Mucosa of descending colon (tissue), 3 donors: ENCODE results near the gene SLC38A10. TPM values are rescaled to one million over a fixed set of nuclear protein-coding genes. Genes with fewer than 3 reads are reported as not detected.
A peak's percentile ranks its signal among the peaks of the same experiment; 100 is the strongest.

Source experiments
- ATAC-seq: fragments of 200-7000 bp; cut with Tn5 transposase; one replicate; pipeline ENCODE4 v1.9.1; 2020; ENCODE audit warnings: mild to moderate bottlenecking, moderate library complexity
- DNase-seq, 3 donors: peaks; one replicate each; pipeline ENCODE4 v3.0.0-alpha.2; 2020
- H3K36me3 ChIP-seq: fragments of 200-600 bp; one replicate; pipeline ENCODE4 v1.8.0; 2021; ENCODE audit warnings: low read depth, mild to moderate bottlenecking
- H3K4me1 ChIP-seq: fragments of 200-600 bp; one replicate; pipeline ENCODE4 v1.8.0; 2021; ENCODE audit warnings: low read depth, mild to moderate bottlenecking
- H3K4me3 ChIP-seq: fragments of 200-600 bp; one replicate; pipeline ENCODE4 v1.8.0; 2021; ENCODE audit warnings: mild to moderate bottlenecking
- H3K9me3 ChIP-seq: fragments of 200-600 bp; one replicate; pipeline ENCODE4 v1.8.0; 2021; ENCODE audit warnings: mild to moderate bottlenecking
- intact Hi-C, 2 donors: fragments of 100-400 bp; cut with DNase I in 1 of 2; cut with micrococcal nuclease in 1 of 2; formaldehyde crosslinking; loops; one replicate each; pipeline versions ENCODE4 v1.11.0 to v1.11.1; 2022; cut with DNase I, micrococcal nuclease
- total RNA-seq, 3 donors: library from RNA; stranded (reverse); fragmentation: NEBNext Ultra II Directional in 2 of 3; extraction: Animal tissue kit (Norgen Biotek cat#: 25700) in 2 of 3; gene quantifications; one replicate each; pipeline versions ENCODE4 v1.2.1 to v1.2.4, GENCODE V29; 2021 to 2023
- TF ChIP-seq, protein P1 (sequence below): fragments of 200-600 bp; IDR thresholded peaks from one replicate; pipeline ENCODE4 v1.8.0; 2022; ENCODE audit warnings: antibody characterized with exemption, mild to moderate bottlenecking
- donor health status: DM: no; HTN: no; CAD: no; lungs with moderate emphysema.
- donor health status: DM: no; HTN: no; CAD: no.
- donor health status: DM: no; HTN: yes; CAD: no.

The SLC38A10 gene
- total RNA-seq, 3 donors from 2014 or later = 77.0 to 95.3 (median 94.0) TPM

DNA sequence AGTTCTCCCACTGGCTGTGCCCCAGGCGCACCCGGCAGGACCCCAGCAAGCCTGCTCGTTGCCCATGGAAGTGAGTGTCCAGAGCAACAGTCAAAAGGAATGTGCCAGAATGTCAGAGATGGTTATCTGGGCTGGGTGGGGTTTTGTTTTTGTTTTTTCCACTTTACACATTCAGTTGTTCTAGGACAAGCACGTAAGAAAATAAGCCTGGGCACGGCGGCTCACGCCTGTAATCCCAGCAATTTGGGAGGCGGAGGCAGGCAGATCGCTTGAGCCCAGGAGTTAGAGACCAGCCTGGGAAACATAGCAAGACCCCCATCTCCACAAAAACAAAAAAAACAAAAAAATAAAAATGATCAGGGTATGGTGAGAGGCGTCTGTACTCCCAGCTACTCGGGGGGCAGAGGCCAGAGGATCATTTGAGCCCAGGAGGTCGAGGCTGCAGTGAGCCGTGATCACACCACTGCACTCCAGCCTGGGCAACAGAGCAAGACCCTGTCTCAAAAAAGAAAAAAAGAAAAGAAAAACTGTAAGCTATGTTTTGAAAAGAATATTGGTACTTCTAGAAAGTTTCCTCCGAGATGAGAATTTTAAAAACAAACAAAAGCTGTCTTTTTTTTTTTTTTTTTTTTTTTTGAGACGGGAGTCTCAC lies 47.6 kb downstream of the SLC38A10 start:
- H3K4me3 ChIP-seq = no peak overlapping the region
- TF ChIP-seq, protein P1, sequence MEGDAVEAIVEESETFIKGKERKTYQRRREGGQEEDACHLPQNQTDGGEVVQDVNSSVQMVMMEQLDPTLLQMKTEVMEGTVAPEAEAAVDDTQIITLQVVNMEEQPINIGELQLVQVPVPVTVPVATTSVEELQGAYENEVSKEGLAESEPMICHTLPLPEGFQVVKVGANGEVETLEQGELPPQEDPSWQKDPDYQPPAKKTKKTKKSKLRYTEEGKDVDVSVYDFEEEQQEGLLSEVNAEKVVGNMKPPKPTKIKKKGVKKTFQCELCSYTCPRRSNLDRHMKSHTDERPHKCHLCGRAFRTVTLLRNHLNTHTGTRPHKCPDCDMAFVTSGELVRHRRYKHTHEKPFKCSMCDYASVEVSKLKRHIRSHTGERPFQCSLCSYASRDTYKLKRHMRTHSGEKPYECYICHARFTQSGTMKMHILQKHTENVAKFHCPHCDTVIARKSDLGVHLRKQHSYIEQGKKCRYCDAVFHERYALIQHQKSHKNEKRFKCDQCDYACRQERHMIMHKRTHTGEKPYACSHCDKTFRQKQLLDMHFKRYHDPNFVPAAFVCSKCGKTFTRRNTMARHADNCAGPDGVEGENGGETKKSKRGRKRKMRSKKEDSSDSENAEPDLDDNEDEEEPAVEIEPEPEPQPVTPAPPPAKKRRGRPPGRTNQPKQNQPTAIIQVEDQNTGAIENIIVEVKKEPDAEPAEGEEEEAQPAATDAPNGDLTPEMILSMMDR = no peak
- H3K36me3 ChIP-seq = no peaks in the 10 kb centered on the region
- ATAC-seq (no peak), DNase-seq (no peak)
- H3K9me3 ChIP-seq = no peaks in the 10 kb centered on the region
- H3K4me1 ChIP-seq = peaks cover 25% of the 10 kb centered on the region
- intact Hi-C loops = no loop called here

DNA sequence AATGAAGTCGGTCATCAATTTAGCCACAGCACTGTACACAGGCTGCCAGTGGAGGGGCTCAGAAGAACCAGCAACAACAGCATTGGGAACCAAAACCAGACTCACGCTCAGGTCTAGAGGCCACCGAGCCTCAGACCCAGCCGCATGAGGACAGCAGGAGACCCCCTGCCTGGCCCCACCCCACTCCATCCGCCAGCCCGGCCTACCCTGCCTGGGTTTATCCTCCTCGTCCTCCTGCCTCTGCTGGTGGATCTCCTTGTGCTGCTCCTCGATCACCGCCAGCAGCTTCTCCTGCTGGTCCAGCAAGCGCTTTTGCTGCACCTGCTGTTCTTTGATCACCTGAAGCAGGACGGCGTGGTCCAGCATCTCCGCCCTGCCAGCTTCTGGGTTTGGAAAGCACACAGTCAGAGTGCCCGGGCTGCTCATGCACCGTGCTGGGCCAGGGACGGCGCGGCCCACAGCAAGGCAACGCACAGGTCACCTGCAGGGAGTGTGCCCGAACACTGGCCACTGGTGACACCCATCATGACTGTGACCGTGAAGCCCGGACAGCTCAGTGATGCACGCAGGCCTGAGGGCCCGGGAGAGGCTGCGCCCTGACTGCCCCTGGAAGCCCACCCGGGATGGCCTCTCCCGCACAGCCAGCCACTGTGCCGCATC lies 48.3 kb downstream of the SLC38A10 start:
- TF ChIP-seq, protein P1 = no peak
- Histone ChIP-seq H3K4me1 (peaks cover 18% of the 10 kb centered on the region), H3K9me3 (no peaks in the 10 kb centered on the region), H3K36me3 (no peaks in the 10 kb centered on the region), H3K4me3 (no peak overlapping the region)
- intact Hi-C loops = no loop called here
- no peak for ATAC-seq
- peak in 1 of 3 donors; percentile 45 for DNase-seq

- peak in 1 of 3 donors; percentile 41 for DNase-seq
- intact Hi-C loops = no loop called here
- TF ChIP-seq, protein P1 = no peak
- H3K4me1 ChIP-seq = peaks cover 16% of the 10 kb centered on the region
- H3K36me3 ChIP-seq = no peaks in the 10 kb centered on the region
- no peaks in the 10 kb centered on the region for H3K9me3 ChIP-seq
- H3K4me3 ChIP-seq = no peak overlapping the region
- no peak for ATAC-seq
Measured at GRCh38 chr17:81246343-81246670, 48.8 kb downstream of the SLC38A10 start.

GRCh38 chr17:81245665-81246342 lies 49.3 kb downstream of the SLC38A10 start:
- intact Hi-C loops = no loop called here
- H3K9me3 ChIP-seq = no peaks in the 10 kb centered on the region
- ATAC-seq (no peak), DNase-seq (peak in 1 of 3 donors; percentile 52)
- H3K4me3 ChIP-seq = no peak overlapping the region
- H3K4me1 ChIP-seq = peaks cover 11% of the 10 kb centered on the region
- TF ChIP-seq, protein P1 = no peak
- no peaks in the 10 kb centered on the region for H3K36me3 ChIP-seq

- intact Hi-C loops = no loop called here
- Histone ChIP-seq H3K9me3 (no peaks in the 10 kb centered on the region), H3K36me3 (no peaks in the 10 kb centered on the region), H3K4me1 (peaks cover 9% of the 10 kb centered on the region), H3K4me3 (no peak overlapping the region)
- ATAC-seq (no peak), DNase-seq (peak in 1 of 3 donors; percentile 41)
- TF ChIP-seq, protein P1 = no peak
Measured at GRCh38 chr17:81245024-81245664, 50.0 kb downstream of the SLC38A10 start.
